MV-4-11 (cell line): Measurements from ENCODE around the gene SPATS2L.

Source experiments
- DNase-seq: peaks from one replicate; lab custom pipeline; 2025; lab: John Stamatoyannopoulos, UW

SPATS2L gene, protein sequence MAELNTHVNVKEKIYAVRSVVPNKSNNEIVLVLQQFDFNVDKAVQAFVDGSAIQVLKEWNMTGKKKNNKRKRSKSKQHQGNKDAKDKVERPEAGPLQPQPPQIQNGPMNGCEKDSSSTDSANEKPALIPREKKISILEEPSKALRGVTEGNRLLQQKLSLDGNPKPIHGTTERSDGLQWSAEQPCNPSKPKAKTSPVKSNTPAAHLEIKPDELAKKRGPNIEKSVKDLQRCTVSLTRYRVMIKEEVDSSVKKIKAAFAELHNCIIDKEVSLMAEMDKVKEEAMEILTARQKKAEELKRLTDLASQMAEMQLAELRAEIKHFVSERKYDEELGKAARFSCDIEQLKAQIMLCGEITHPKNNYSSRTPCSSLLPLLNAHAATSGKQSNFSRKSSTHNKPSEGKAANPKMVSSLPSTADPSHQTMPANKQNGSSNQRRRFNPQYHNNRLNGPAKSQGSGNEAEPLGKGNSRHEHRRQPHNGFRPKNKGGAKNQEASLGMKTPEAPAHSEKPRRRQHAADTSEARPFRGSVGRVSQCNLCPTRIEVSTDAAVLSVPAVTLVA

DNA sequence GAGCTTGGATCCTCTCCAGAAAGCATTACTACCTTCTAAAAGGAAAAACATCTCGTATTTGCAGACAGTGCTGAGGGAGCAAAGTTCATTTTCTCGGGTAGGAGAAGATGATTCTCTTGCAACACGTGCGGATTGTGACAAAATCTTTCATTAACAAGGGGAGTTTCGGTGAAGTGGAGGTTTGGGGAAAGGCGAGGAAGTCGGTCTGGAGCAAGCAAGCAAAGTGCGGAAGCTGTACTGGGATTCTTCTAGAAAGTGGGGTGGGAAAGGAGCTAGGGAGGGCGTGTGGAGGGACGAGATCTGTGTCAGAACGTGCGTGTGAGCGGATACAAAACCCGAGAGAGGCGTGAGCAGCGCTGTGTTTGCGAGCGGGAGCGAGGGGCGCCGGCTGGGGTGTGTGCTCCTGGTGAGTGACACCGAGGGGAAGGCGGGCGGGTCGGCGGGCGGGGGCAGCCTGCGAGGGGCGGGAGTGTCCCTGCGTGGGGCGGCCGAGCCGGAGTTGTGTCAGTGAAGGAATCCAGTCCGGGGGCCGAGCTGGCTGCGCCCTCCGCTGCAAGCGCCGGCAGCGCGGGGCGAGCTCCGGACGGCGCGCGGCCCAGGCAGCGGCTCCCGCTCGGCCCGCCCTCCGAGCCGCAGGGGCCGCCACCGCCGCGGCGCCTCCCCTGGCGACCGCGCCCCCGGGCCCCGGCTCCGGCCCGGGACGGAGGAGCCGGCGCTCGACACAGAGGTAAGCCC, at the start of gene SPATS2L:
TSS of gene SPATS2L (plus strand) at position 498 of the 735 bp plus-strand sequence. CDS start 82,552 bp downstream, outside the sequence.
- peak; percentile 23 for DNase-seq

DNA sequence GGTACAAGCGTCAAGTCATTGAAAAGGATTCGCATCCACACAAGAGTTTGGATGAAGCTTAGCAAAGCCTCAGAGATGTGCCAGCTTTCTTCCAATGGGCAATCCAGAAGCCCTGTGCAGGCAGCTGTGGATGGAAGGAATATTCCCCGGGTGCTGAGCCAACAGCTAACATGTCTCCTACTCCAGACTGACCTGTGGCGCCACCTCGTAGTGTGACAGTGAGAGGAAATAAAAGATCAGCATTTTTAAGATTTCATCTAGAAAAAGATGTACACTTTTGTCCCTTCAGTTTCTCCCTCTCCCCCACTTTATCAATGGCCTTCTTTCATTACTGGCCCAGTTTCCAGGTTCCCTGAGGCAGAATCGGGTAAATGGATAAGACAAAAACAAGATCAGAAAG, 48.9 kb upstream of the SPATS2L start:
- DNase-seq: no peak

DNA sequence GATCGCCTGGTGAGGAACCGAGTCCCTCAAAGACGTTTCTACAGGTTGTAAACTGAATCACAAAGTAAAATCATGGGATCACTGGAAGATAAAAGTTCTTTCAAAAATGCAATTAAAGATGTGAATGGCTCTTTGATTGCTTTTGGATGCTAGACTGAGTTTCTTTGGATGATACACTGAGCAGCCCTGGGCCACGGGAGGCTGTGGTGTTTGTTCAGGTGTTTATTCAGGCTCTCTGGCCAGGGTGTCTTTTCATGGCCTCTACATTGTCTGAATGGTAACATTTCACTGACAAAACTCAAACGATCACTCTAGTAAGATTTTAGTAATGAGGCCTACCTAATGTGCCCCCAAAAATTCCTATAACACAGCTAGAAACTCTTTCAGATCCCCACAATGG, 48.4 kb upstream of the SPATS2L start:
- no peak for DNase-seq

DNA sequence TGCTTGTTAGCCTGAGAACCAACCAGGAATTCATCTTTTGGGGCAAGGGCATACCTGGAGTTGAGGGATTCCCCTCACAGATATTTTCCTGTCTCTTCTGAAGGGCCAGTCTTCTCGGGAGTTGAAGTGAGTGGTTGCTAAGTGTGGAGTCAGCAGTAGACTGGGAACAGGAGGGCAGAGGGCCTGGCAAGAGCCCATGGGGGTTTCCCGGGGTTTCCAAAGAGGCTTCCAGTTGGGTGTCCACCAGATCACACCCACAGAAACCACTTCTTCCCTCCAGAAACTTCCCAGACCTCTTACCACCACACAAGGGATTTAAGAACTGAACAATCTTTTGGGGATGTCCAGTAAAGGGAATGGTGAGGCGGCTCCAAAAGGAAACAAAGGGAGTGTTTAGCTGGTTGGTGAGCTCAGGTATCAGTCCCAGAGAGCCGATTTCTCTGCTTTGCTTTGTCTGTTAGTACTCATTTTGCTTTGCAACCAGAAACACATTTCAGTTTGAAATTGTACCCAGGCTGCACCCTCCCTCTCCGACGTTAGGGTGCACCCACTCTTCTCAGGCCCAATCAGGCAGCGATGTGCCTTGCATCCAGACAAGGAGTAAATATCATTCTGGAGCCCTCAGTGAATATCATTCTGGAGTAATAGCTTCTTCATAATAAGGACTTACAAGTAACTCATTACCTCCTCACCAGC, 47.5 kb upstream of the SPATS2L start:
- no peak for DNase-seq

DNA sequence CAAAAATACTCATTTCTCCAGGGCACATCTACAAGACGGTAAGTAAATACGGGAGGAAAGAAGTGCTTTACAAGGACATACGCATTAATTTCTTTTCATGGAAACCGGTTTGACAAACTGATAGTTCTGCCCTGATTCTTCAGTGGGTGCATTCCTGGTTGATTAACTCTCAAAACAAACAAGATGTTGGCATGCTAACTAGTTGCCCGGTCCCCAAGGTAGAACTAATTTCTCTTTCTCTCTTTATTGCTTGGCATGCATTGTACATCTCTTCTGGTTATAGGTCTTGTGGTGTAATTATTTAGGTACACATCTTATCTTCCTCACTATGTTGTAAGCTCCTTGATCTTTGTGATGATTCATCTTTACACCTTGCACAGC, 46.9 kb upstream of the SPATS2L start:
- DNase-seq: no peak

DNA sequence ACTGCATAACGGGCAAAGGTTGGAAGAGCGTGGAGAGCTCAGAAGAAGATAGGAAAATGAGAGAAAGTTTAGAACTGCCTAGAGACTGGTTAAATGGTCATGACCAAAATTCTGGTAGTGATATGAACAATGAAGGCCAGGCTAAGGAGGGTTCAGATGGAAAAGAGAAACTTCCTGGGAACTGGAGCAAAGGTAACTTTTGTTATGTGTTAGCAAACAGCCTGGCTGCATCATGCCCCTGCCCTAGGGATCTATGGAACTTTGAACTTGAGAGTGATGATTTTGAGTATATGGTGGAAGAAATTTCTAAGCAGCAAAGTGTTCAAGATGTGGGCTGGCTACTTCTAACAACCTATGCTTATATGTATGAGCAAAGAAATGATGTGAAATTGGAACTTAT, 44.4 kb upstream of the SPATS2L start:
- DNase-seq: no peak

DNA sequence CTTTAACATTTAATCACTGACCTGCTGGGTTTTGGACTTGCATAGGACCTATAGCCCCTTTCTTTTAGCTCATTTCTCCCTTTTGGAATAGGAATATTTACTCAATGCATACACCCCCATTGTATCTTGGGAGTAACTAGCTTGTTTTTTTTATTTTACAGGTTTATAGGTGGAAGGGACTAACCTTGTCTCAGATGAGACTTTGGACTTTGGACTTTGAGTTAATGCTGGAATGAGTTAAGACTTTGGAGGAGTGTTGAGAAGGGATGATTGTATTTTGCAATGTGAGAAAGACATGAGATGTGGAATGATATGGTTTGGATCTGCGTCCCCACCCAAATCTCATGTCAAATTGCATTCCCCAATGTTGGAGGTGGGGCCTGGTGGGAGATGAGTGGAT, 43.2 kb upstream of the SPATS2L start:
- DNase-seq: no peak

DNA sequence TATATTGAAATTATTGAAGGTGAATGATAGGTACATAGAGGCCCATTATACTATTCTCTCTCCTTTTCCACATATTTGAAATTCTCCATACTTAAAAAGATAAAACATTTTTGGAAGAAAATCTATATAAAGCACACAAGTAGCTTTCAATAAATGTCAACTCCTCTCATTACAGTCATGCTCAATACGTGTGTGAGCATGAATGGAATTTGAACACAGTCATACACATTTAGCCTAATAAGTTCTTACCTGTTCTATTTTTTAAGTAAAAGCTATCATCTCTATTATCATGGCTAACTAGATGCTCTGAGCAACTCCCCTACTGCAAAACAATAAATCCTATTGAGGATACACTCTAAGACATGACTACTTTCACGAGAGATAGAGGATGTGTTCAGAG, 41.9 kb upstream of the SPATS2L start:
- DNase-seq: no peak

DNA sequence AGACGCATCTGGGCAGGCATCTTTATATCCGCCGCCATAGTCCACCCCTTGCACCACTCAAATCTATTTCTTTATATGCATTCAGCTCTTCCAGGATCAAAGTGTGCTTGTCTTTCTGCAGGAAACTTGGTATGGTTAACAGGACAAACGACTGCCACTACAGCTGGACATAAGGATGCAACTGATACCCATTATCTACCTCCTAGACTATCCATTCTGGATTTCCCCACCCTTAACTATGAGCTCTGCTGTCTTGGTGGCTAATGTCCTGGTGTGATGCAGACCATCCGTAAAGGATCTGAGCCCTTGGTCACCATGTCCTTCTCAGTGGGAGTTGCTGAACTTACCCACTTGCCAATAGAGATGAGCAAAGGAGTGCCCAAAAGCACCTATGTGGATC, 40.1 kb upstream of the SPATS2L start:
- no peak for DNase-seq

DNA sequence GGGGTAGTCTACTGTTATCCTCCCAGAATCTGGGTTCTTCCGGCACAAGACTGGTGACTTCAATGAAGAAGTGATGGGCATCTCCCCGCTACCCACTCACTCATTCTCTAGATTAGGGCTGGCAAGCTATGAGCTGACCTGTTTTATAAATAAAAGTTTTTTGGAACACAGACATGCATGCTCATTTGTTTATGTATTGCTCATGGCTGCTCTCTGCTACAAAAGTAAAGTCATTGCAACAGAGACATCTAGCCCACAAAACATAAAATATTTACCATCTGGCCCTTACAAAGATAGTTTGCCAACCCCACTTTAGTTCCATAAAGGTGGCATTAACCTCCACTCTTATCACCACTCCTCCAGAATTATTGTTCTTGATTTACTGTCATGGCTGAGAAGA, 39.1 kb upstream of the SPATS2L start:
- no peak for DNase-seq

DNA sequence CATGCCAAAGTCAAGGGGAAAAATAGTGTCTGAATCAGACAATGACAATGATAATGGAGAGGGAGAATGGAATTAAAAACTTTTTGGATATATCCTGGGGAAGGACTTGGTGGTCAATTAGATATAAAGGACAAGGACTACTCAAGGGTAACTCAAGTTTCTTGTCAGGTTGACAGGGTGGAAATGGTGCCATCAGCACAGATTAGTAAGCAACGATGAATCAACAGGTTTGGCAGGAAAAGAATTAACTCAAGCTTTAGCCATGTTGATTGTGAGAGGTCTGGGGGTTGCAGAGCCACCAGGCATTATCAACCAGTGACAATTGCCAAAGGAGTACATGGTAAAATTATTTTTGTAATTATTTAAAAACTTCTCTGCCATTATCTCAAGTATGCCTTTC, 35.8 kb upstream of the SPATS2L start:
- DNase-seq: no peak

DNA sequence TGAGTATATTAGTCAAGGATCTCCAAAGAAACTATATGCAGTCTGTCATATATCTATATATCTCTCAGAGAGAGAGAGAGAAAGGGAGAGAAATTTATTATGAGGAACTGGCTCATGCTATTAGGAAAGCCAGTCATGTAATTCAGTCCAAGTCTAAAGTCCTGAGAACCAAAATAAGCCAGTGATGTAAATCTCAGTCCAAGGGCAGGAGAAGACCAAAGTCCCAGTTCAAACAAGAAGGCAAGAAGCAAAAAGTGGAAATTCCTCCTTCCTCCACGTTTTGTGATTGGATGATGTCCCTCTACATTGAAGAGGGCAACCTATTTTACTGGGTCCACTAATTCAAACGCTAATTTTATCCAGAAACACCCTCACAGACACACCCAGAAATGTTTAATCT, 34.2 kb upstream of the SPATS2L start:
- DNase-seq: no peak

DNA sequence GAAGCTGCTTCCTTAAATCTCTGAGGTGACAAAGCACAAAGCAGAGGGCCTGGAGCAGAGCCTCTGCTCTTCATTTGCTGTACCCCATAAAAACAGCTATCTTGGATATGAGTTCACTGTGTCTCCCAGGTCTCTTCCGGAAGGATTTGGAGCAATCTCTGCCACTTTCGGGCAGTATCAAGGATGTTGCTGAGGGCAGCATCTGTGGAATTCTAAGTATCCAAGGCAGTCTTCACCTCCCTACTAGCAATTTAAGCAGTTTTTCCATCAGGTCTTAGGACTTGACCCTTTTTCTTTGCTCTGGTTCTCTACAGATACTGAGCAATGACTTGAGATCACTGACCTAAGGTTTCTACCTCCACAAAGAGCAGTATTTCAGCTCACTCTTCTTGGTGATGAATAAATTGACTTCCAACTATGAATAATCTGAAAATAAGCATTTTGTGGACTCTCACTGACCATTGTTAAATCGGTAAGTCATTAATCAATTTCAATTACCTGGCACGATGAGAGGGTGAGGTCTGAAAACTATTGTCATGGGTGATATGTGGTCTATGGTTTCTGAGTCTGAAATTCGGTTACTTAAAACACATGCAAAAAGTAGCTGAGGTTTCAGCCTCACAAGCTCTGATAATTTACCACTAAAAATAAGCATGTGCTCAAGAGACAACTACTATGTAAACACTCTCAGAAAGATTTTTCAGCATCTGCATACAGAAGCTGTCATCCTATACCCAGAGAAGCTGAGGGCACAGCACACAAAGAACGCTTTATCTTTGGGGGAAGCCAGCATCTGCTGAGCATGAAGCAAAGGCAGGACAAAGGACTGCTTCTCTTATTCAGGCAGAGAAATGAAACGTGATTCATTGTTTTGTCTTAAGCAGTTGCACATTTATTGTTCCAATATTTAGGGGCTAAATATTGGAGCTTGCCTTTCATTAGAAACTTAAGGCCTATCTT, 32.1 kb upstream of the SPATS2L start:
- DNase-seq: no peak

DNA sequence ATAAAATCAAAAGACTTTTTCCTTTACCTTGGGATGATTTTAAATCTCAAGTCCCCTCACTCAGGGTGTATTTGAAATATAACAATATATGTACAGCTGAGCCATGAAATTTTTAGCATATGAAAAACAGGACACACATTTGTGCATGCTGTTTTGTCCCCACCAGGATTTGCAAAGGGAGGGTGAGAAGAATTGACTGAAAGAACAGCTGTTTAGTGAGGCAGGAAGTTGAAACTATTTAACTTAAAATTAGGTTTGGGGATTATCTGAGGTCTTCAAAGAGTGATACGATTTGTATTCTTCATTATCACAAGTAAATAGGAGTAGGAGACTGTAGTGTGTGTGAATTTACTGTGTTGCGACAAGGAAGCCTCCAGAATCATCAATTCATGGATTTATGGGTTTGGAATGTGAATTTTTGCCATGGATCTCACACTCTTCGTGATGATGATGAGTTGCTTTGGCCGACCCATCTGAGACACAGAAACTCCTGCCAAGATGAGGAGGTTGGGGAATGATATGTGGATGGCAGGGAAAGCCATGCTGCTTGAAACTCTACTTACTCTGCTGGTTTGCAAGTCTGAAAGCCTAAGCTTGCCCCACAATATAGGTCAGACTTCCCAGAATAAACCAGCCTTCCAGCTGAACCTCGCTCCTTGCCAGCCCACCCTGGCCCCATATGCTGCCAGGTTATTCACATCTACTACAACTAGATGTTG, 31.0 kb upstream of the SPATS2L start:
- no peak for DNase-seq

DNA sequence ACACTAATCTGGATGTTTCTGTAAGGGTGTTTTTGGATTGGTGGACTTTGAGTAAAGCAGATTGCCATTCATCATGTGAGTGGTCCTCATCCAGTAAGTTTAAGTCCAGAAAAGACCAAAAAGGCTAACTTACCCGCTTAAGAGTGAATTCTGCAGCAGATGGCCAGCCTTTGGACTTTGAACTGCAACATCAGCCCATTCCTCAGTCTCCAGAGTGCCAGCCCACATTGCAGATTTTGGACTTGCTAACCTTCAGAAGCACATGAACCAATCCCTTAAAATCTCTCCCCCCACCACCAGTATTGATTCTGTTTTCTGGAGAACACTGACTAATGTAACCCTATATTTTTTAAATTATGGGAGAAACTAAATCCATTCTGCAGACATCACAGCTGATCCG, 30.0 kb upstream of the SPATS2L start:
- DNase-seq: no peak

DNA sequence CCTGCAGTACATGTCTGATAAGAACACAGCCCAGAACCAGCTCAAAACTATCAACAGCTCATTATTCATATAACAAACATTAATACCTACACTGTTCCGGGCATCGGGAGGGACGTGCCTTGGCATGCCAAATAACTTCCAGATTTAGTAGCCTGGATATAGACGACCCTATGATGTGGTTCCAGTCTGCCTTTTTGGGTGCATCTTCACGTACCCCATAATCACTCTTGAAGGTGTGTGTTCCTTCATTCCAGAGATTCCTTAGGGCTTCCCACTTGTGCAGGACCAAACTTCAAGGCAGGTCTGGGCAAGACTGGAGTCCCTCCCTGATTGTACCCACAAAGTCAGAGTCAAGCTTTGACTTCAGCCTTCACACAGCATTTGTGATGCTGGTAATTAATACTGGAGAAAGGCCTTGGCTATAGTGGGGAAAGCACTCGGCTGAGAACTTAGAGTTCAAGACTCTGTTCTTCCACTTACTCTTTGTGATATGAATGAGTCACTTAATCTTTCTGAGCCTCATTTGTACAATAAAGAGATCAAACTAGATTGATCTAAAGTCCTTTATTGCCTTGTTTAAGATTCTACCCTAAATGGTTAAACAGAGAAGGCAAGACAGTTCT, 27.7 kb upstream of the SPATS2L start:
- DNase-seq: no peak

DNA sequence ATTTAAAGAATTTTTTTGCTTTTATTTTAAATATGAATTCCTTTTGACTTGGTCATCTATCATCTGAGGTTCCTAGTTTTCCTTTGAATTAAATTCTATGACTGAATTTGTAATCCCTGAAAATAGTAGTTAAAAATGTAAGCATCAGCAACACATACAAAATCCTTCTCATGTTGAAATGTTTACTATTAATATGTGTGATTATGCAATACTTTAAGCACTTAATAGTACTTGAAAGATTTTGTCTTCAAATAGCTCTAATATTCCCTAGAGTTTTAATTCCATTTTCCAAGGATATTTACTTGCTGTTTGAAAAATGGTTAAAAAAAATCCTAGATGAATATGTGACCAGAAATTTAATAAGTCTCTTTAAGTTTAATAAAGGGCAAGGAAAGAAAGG, 26.6 kb upstream of the SPATS2L start:
- no peak for DNase-seq

DNA sequence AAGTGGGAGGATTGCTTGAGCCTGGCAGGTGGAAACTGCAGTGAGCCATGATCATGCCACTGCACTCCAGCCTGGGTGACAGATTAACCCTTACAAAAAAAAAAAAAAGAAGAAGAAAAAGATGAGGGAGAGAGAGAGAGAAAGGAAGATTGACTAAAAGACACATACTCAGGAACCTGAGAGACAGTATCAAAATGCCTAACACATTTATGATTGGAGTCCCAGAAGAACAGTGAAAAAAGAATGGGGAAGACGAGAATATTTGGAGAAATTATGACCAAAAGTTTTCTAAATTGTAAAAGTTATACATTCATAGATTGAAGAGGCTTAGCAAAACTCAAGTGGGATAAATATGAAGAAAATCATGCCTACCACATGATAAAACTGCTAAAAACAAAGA, 19.9 kb upstream of the SPATS2L start:
- DNase-seq: no peak

DNA sequence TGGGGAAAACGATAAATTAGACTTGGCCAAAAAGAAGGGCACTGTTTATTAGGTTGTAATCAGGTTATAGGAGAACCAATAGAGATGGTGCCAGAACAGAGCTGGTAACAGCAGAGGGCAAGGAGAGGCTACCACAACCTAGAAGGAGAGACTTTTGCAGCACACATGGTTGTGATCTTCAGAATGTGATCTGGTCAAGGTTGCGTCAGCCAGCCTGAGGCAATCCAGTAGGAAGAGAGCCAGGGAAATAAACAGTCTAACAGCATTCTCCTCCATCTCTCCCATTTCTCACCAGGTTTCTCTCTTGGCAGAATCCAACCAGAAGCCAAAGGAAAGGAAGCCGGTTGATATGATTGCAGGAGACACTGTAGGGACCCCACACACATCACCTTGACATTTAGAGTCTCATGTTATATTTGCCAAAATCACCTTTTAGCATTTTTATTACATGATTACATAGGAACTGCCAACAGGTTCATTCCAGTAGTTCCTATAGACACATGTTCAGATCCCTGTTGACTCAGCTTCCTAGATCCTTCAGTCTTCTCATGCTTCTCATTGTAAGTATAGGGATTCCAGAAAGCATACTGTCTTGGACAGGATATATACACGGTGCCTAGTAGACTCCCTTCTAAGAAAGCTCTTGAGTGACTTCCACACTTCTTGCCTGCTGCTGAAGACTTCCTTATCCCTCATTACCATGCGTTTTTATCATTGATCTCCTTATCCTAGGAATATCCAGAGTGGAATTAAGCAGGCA, 17.6 kb upstream of the SPATS2L start:
- no peak for DNase-seq

DNA sequence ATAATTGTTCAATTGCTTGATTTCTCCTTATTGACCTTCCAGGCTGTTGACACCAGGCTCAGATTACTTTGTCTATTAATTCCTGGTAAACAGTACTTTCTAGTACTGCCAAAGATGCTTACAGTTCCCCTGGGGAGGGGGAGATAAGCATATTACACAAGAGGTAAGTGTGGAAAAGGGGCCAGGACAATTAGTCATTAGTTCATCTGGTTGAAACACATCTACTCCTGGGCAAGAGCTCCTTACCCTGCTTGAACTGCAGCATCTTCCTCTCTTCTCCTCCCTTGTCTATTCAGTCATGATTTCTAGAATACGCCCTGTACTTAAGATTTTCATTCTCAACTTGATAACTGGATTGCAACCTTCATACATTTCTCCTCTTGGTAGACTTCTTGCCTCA, 10.4 kb upstream of the SPATS2L start:
- no peak for DNase-seq
